GM19193 (cell line): ENCODE data around the gene ACACA.

ENCODE experiments used
- POLR2A ChIP-seq: IDR thresholded peaks from 4 replicates; pipeline ENCODE4 v1.6.1; 2011; ENCODE audit not compliant: insufficient read depth, insufficient read length; ENCODE audit errors: extremely low read depth

Gene ACACA

DNA sequence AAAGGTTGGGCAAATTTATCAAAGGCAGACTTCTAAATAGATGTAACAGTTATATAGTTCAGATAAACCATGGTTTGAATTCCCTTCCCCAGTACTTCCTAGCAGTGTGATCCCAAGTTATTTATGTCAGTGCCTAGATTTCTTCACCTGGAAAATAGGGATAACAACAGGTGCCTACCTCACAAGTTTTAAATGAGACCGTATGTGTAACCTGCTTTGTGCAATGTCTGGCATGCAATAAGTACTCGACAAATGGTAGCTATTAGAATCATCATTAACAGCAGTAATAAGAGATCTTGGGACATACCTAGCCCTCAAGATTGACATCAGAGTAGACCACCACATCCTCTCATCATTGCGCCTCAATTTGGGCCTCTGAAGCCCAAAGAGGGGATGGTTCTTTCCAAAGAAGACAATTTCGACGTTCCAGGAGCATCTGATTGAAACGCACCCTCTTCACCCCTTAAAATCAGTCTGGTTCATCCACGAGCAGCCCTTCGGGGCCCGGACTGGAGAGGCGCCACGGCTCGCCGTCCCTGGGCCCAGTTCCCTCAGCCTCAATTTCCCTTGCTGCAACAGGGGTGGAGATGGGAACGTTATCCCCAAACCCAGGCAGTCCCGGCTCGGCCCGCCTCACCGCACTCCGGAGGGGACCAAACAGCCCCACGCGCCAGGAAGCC, 541 bp downstream of the ACACA start:
- TF ChIP-seq POLR2A: no peak

DNA sequence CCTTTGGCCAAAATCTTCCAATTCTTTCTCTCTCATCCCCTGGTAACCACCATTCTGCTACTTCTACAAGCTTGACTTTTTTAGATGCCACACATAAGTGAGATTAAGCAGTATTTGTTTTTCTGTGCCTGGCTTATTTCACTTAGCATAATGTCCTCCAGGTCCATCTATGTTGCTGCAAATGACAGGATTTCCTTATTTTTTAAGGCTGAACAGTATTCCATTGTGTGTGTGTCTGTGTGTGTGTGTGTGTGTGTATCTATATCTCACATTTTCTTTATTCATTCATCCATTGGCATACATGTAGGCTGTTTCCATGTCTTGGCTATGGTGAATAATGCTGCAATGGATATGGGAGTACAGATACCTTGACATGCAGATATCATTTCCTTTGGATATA, 6.1 kb downstream of the ACACA start:
- no peak for TF ChIP-seq POLR2A

DNA sequence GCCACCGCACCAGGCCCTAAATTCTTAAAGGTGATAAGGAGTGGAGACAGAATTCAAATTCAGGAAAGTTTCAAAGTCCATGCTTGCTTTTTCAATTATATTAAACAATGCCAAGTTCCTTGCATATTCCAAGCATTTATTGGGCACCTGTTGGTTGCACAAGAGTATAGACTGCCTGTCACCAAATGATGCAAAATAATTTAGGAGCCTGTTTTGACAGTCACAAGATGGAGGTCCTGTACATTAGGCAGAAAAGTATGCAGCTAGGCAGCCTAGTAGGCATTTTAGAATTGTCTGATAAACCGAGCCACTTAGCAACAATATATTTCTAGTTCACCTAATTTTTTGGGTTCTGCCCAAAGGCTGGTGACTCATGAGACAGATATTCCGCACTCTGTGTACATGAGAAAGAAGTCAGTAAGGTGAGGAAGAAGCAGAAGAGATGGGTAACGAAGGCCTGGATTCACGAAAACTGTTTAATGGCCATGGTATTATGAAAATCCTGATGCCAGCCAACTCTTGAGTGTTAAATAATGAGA, 7.3 kb downstream of the ACACA start:
- TF ChIP-seq POLR2A: no peak

DNA sequence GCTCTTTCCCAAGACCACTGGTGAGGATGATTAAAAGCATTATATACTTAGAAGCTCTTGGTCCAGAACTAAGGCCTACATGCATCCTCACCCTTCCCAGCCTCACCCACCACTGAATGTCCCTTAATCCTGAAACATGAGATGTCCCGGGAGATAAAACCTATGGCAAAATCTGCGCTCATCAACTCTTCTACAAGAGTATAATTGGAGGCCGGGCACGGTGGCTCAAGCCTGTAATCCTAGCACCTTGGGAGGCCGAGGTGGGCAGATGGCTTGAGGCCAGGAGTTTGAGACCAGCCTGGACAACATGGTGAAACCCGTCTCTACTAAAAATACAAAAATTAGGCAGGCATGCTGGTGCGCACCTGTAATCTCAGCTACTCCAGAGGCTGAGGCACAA, 13.3 kb downstream of the ACACA start:
- no peak for TF ChIP-seq POLR2A

DNA sequence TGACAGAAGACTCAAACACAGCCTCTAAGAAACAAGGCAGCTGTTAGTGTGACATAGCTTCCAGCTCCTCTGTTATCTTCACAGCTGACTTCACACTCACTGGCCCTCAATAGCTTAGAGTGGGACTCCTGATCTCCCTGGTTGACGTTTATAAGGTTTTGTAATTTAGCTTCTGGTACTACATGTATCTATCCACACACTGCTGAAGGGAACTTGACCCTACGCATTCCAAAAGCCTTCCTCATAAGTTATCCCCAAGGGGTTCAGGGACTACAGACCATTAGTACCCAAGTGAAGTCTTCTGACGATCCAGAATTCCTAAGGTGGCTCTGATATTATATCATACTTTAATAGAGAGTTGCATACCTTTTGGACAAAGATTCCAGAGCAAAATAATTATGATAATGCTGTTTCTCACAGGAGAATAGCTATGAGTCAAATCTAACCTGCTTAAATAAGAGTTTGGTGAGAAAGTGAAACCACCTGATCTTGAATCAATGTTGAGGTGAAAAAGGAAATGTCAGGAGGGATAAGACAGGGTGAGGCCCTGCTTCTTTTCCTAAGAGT, 14.5 kb downstream of the ACACA start:
- no peak for TF ChIP-seq POLR2A

DNA sequence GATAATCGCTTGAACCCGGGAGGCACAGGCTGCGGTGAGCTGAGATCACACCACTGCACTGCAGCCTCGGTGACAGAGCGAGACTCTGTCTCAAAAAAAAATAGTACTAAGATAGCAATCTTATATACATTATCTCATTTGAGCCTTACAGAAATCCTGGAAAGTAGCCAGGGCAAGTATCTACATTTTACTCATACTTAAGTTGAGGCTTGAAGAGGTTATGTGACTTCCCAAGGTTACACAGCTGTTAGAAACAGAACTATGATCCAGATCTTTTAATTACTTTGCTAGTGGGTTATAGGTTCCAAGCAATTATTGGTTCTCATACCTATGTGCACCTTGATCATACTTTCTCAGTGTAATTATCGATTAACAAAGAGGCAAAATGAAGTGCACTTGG, 15.5 kb downstream of the ACACA start:
- no peak for TF ChIP-seq POLR2A

DNA sequence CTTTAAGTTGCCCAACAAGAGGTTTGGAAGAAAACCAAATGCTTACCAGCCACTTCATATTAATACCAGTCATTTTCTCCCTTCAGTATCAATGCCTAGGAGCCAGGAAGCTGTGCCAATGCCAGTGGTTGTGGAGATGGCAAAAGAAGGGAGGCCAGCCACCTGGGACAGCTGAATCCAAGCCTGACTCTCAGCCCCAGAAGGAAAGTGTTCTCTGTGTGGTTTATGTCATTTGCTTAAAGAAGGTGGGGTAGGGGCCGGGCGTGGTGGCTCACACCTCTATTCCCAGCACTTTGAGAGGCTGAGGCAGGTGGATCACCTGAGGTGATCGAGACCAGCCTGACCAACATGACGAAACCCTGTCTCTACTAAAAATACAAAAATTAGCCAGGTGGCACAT, 17.5 kb downstream of the ACACA start:
- no peak for TF ChIP-seq POLR2A

DNA sequence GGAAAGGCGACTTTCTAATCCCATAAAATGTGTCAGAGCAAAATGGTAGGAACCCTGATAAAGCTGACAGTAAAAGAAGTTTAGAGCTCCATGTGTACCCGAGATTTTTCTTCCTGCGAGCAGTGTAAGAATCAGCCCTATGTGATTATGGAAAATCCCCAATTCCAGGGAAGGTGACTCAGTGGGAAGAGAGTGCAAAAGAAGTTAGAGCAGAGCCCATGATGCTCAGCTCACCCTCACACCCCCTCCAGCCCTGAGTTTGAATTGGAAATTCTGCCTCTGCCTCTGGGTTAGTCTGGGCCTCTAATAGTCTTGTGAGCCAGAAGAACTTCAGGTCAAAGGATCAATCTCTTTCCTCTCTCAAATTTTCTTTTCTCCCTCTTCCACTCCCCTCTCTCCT, 18.4 kb downstream of the ACACA start:
- TF ChIP-seq POLR2A: no peak

DNA sequence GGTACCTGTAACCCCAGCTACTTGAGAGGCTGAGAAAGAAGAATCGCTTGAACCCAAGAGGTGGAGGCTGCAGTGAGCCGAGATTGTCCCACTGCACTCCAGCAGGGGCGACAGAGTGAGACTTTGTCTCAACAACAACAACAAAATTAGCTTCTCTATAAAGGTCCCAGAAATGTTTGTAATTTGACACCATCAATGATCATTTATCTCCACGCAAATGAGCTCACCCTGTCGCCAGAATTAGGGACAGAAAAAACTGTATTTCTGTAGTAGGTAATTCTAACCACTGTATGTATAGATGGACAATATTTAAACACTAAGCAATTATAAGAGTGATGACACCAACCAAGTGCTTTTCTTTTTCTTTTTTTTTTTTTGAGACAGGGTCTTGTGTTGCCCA, 20.2 kb downstream of the ACACA start:
- TF ChIP-seq POLR2A: no peak

DNA sequence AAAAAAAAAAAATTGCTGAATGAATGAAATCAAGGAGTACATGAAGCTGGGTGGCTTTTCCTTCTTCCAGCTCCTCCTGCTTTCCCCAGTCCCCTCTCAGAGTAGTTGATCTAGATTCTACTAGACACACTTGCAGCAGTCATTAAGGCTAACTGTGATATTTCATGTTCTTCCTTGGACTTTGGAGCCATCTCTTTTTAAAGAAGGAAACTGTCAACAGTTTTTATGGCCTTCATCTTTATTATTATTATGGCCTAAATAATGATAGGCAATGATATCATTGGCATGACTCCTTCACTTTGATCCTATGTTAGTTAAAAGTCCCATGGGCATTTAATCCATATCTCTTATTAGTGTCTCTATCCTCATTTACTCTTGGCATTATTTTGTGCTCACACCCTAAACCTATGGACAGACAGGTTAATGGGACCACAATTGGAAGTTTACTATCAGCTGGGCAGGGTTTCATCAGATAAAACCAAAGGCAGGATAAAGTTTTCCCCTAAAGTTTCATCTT, 21.1 kb downstream of the ACACA start:
- TF ChIP-seq POLR2A: no peak

DNA sequence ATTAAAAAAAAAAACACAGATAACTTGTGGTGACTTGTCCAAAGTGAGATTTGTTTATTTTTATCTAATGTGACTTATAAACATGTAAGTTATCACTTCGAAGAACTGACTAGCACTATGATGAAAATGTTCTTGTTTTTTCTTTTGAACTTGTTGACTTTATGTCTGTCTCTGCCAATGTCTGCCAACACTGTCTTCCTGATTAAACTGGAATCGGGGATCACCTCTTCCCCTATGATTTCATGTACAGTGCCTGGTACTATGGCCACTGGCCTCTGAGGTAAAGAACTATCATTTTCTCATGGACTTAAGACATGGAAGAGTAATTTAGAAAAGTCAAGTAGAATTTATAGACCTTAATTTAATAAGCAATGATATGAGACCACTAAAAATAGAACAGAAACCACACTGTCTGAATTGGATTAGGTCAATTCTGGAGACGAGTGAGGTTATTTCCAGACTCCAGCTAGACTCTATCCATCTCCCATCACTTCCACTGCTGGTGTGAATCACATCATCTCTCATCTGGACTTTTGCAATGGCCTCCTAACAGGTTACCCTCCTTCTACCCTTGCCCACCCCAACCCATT, 22.0 kb downstream of the ACACA start:
- no peak for TF ChIP-seq POLR2A

DNA sequence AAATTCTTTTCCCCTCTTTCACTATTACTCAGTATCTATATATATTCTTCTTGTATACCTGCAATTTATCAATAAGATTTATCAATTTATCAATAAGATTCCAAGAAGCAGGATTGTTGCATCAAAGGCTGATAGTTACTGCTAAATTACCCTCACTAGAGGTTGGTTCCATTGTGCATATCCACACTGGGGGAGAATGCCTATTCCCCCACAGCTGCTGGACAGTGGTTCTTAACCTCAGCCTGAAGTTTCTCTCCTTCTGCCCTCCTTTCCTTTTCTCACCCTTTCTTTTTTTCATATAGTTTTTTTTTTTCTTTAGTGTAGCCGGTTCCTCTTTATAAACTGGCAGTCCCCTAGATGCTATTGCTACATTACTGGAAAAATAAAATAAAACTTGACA, 24.6 kb downstream of the ACACA start:
- no peak for TF ChIP-seq POLR2A

DNA sequence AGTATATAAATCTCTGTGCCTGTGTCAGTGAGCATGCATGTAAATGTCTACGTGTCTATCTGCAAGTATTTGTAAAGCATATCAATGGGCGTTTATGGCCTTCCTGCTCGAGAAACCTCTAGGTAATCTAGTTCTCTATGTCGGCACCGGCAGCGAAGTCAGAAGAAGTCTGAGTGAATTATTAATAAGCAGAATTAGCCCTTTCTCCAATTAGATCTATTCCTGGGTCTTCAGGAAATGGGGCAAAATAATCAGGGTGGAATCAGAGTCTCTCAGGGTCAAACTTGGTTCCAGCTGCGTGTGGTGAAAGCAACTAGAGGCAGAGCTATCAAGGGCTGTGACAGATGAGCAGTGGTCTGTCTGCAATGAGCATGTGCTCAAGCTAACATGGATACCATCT, 30.9 kb downstream of the ACACA start, which contains the start of gene C17orf78:
C17orf78 (plus strand) TSS at position 280 of the 400 bp plus-strand sequence; CDS start at position 388, 108 bp downstream.
- TF ChIP-seq POLR2A: no peak

DNA sequence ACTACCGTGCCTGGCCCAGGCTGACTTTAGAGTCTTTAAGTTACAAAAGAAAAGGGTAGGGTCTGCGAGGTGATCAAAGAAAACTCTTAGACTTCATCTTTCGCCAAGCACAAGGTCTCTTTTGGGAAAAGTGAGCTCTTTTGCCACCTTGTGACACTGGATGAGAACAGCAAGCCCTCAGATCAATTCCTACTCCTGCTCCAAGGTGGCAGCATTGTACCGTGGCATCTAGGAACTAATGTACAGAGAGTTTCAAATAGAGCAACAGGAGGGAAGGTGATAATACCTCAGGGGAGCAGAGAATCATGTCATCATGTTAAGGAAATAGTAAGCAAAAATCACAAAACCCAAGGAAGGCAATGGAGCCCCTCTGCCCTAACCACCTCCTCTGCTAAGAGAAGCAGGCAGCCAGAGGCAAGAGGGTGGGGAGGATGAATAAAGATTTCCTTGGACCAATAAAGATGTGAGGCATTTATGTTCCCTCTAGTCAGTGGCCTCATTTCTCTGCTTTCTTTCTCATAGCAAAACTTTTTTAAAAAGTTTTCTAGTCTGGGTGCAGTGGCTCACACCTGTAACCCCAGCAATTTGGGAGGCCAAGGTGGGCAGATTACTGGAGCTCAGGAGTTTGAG, 33.0 kb downstream of the ACACA start:
- no peak for TF ChIP-seq POLR2A

DNA sequence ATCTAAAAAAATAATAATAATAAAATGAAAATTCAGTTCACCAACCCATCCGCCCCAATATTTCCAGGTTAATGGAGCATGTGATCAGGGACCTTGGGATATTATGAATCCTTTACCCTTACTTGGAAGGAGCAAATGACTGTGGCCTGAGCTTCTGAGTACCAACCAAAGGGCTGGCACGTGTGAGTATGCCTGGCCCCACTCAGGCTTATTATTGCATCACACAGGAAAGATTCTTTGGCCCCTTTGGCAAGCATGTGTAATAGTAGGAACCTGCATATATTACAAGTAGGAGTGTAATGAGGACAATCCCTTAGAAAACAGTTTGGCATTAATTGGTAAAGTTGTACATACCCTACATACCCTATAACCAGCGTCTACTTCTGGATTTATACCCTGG, 38.1 kb downstream of the ACACA start:
- no peak for TF ChIP-seq POLR2A
